H1 (cell line): ENCODE data around the gene MAGEB10.

Experiments used
- CTCF ChIP-seq, 3 experiments: IDR thresholded peaks; 1 replicate in 2 of 3; 2 replicates in 1 of 3; pipeline versions ENCODE4 v1.5.1 to v1.6.1; 2011; ENCODE audit warnings: low read length in 3 of 3, mild to moderate bottlenecking in 3 of 3, inconsistent platforms in 2 of 3, low read depth in 1 of 3, moderate library complexity in 1 of 3; ENCODE audit not compliant: insufficient read depth in 1 of 3; ENCODE audit errors: control extremely low read depth in 1 of 3
- RXRA ChIP-seq: IDR thresholded peaks from 2 replicates; pipeline ENCODE4 v1.6.1; 2011; ENCODE audit warnings: low read depth, mild to moderate bottlenecking, low read length, moderate library complexity; ENCODE audit not compliant: insufficient read depth
- TBP ChIP-seq: IDR thresholded peaks from 2 replicates; pipeline ENCODE4 v1.6.1; 2011; ENCODE audit warnings: low read depth, low read length, improper control_type of control experiment
- ZNF274 ChIP-seq: IDR thresholded peaks from 2 replicates; pipeline ENCODE4 v1.7.0; 2012; ENCODE audit warnings: low read length, borderline replicate concordance; ENCODE audit errors: extremely low read depth
- TF ChIP-seq, protein P1 (sequence below): IDR thresholded peaks from 2 replicates; pipeline ENCODE4 v1.6.1; 2011; ENCODE audit warnings: low read length, improper control_type of control experiment

DNA sequence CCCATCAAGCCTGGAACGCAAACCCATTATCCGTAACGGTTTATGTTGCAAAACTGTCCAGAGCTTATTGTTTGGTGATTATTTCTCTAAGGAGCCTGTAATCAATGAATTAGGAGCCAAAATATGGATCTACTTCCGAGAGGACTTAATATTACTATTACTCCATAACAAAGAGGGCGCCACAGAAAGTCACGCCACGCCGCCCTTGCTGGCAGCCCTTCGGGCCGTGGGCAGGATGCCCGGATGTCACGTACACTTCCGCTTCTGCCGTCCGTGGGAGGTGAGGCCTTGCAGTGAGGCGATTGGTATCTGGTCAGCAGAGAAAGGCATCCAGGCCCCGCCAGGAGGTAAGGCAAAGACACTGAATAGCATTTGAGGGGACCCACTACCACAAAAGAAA lies at the start of gene MAGEB10:
- TF ChIP-seq, protein P1, sequence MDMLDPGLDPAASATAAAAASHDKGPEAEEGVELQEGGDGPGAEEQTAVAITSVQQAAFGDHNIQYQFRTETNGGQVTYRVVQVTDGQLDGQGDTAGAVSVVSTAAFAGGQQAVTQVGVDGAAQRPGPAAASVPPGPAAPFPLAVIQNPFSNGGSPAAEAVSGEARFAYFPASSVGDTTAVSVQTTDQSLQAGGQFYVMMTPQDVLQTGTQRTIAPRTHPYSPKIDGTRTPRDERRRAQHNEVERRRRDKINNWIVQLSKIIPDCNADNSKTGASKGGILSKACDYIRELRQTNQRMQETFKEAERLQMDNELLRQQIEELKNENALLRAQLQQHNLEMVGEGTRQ, result no peak
- TF ChIP-seq ZNF274 (no peak), RXRA (no peak), CTCF (IDR thresholded peaks at IDR 0.05; ENCODE audit: control extremely low read depth in 1 of 3, insufficient read depth in 1 of 3, low read depth in 1 of 3, low read length in 3 of 3) (no peak), TBP (no peak)
